Mammary epithelial cell (primary cell): ENCODE results near the gene IL6ST.

ENCODE experiments used
- EZH2 ChIP-seq: IDR thresholded peaks from 2 replicates; pipeline ENCODE4 v1.6.1; 2012; ENCODE audit warnings: low read length, inconsistent platforms, borderline replicate concordance
- TF ChIP-seq, protein P1 (sequence below), 2 donors: IDR thresholded peaks in 1 of 2; conservative IDR thresholded peaks in 1 of 2; 2 replicates each; pipeline ENCODE4 v1.5.1; 2011 to 2012; ENCODE audit warnings: inconsistent platforms in 2 of 2, low read length in 2 of 2, mild to moderate bottlenecking in 2 of 2, control low read depth in 1 of 2, low read depth in 1 of 2; ENCODE audit not compliant: insufficient read depth in 1 of 2; ENCODE audit errors: extremely low read depth in 1 of 2

- no peak for TF ChIP-seq EZH2
- TF ChIP-seq, protein P1, sequence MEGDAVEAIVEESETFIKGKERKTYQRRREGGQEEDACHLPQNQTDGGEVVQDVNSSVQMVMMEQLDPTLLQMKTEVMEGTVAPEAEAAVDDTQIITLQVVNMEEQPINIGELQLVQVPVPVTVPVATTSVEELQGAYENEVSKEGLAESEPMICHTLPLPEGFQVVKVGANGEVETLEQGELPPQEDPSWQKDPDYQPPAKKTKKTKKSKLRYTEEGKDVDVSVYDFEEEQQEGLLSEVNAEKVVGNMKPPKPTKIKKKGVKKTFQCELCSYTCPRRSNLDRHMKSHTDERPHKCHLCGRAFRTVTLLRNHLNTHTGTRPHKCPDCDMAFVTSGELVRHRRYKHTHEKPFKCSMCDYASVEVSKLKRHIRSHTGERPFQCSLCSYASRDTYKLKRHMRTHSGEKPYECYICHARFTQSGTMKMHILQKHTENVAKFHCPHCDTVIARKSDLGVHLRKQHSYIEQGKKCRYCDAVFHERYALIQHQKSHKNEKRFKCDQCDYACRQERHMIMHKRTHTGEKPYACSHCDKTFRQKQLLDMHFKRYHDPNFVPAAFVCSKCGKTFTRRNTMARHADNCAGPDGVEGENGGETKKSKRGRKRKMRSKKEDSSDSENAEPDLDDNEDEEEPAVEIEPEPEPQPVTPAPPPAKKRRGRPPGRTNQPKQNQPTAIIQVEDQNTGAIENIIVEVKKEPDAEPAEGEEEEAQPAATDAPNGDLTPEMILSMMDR (conservative IDR thresholded peaks at IDR 0.05 in 1 of 2, IDR thresholded peaks at IDR 0.05 in 1 of 2; ENCODE audit: extremely low read depth in 1 of 2, insufficient read depth in 1 of 2, low read depth in 1 of 2, low read length in 2 of 2) = peak in 1 of 2 donors; percentile 12
These were observed 493 bp upstream of the IL6ST start for GRCh38 chr5:55994998-55995914.
